ENCODE data around the gene CLPTM1L. TPM values are rescaled to one million over a fixed set of nuclear protein-coding genes. Genes with fewer than 3 reads are reported as not detected.
"Not testable (repeated sequence)": the region's sequence is repeated elsewhere in the genome, so short reads cannot be mapped to it uniquely, and the experiment has no call there.

Gene CLPTM1L
- total RNA-seq, 1 experiment from 2014 or later: 139 TPM

DNA sequence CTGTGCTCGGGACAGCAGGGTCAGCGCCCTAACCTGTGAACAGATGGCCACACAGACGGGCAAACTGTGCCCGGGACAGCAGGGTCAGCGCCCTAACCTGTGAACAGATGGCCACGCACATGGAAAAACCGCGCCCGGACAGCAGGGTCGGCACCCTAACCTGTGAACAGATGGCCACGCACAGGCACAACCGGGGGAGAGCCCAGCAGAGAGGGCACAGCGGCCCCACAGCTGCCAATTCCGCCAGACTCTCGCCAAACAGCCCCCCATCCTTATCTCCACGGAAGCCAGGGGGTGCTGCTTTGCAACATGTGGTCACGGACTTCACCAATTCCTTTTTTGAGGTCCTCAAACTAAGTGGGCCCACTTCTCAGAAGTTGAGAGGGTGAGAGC lies 5.1 kb downstream of the CLPTM1L start:
- DNase-seq (ENCODE audit: low read depth): not testable (repeated sequence)

DNA sequence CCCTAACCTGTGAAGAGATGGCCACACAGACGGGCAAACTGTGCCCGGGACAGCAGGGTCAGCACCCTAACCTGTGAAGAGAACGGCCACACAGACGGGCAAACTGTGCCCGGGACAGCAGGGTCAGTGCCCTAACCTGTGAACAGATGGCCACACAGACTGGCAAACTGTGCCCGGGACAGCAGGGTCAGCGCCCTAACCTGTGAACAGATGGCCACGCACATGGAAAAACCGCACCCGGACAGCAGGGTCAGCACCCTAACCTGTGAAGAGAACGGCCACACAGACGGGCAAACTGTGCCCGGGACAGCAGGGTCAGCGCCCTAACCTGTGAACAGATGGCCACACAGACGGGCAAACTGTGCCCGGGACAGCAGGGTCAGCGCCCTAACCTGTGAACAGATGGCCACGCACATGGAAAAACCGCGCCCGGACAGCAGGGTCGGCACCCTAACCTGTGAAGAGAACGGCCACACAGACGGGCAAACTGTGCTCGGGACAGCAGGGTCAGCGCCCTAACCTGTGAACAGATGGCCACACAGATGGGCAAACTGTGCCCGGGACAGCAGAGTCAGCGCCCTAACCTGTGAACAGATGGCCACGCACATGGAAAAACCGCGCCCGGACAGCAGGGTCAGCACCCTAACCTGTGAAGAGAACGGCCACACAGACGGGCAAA lies 5.6 kb downstream of the CLPTM1L start:
- not testable (repeated sequence) for DNase-seq (ENCODE audit: low read depth)

DNA sequence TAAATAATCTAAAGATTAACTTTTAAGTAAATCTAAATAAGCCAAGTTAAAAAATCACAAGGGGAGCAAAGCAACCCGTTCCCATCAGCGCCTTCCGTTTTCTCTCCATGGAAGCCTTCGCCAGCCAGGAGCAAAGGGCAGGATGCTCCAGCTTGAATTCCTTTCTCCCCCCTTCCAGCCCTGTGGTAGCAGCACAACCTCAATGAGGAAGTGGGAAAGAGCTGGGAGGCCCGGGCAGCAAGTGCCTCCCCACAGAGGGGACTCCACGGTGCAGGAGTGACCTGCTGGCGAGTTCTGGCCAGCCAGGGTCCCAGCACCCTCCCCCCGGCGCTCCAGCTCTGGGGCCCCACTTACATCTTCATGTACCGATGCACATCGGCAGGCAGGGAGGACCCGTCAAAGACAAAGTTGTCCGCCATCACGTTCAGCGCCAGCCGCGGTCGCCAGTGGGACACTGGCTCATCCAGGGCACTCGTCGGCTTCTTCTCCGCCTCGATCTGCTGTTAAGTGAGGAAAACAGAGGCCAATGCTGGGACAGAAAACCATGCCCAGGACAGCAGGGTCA lies 6.3 kb downstream of the CLPTM1L start:
- no peak for DNase-seq (ENCODE audit: low read depth)

- no peak for DNase-seq (ENCODE audit: low read depth)
Observed at GRCh38 chr5:1338196-1338490, 6.8 kb downstream of the CLPTM1L start.

DNA sequence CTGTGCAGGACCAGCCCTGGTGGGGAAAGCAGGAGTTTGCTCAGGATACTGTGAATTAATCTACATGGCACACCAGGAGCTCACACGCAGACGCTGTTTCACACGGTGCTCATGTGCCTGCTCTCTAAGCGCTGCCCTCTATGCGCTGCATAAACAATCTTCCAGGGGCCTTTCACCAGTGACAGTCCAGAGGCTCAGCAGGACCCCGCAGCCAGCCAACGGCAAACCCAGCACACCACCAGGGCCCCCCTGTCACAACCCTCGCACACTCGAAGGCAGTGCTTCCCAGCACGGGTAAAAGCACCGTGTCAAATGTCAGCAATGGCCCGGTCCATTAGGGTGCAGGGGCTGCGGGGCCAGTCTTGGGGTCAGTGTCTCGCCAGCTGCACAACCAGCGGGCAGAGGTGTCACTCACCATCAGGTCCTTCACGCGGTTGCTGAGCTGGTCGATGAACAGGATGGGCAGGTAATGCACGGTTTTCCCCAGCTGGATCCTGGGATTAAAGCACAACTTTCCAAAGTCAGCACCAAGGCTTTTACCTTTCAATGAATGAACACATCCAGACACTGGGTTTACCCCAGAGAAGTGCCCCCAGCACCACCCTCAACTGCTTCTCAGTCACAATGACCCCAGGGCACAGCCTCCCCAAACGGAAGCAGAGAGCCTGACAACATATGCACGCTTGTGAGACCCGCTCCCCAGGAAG lies 7.3 kb downstream of the CLPTM1L start:
- DNase-seq (ENCODE audit: low read depth): no peak

- no peak for DNase-seq (ENCODE audit: low read depth)
Observed at GRCh38 chr5:1336749-1337488, 8.0 kb downstream of the CLPTM1L start.

DNA sequence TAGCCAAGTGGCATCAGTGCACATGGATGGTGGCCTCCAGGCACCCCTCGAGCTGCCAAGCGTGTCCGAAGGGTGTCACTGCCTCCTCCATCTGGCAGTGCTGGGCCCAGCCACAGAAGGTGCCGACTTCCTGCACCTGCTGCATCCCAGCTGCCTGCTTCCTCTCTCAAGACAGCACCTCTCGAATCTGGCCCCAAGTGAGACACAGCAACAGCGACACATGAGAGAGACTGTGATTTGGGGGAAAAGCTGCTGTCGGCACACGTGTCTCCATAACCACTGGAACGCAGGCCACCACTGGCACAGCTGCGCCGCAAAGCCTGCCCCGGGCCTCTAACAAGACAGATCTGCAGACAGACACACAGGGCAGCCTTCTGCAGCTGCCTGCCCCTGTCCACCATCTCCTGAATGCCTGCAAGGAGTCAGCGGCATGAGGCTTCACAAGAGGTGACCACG lies 8.8 kb downstream of the CLPTM1L start:
- no peak for DNase-seq (ENCODE audit: low read depth)

- DNase-seq (ENCODE audit: low read depth): no peak
Observed at GRCh38 chr5:1335540-1336095, 9.3 kb downstream of the CLPTM1L start.

- DNase-seq (ENCODE audit: low read depth): no peak
Observed at GRCh38 chr5:1334831-1335539, 9.9 kb downstream of the CLPTM1L start.

DNA sequence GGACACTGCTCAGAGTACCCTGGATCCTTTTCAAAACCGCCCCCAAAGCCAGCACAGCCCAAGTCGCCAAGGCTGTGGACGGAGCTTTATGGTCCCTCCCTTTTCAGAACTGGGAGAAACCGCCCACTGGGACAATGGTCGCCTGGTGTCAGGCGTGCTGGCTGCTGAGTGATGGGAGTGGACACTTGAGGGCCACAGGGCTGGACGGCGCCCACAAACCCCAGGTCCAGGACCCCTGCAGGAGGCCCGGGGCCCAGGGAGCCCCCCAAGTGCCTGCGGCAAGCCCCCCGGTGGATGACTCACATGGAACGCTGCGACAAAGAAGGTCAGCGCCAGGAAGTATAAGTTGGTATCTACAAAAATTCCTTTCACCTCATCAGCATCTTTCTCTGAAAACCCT lies 10.9 kb downstream of the CLPTM1L start:
- DNase-seq (ENCODE audit: low read depth): no peak

- DNase-seq (ENCODE audit: low read depth): peak; percentile 10
Observed at GRCh38 chr5:1333286-1333685, 11.6 kb downstream of the CLPTM1L start.

- peak; percentile 54 for DNase-seq (ENCODE audit: low read depth)
Observed at GRCh38 chr5:1332461-1333001, 12.4 kb downstream of the CLPTM1L start.

DNA sequence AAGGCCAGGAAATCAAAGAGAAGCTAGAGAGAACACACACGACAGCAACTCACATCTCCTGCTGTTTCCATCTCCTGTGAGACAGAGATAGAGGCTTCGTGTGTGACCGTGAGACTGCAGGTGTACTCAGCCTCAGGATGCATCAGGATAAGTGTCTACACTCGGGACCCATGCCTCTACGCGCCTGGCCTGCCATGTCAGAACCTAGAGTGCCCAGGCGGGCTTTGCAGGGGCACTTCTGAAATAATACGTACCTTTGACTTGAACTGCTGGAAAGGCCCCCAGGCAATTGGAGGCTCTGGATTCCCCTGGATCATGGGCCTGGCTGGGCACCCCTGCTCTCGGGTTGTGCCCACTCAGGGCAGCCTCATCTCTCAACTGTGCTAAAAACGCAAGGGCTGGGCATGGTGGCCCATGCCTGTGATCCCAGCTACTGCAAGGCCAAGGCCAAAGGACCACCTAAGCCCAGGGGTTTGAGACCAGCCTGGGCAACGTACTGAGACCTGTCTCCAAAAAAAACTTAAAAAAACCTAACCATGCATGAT lies 13.0 kb downstream of the CLPTM1L start:
- no peak for DNase-seq (ENCODE audit: low read depth)

DNA sequence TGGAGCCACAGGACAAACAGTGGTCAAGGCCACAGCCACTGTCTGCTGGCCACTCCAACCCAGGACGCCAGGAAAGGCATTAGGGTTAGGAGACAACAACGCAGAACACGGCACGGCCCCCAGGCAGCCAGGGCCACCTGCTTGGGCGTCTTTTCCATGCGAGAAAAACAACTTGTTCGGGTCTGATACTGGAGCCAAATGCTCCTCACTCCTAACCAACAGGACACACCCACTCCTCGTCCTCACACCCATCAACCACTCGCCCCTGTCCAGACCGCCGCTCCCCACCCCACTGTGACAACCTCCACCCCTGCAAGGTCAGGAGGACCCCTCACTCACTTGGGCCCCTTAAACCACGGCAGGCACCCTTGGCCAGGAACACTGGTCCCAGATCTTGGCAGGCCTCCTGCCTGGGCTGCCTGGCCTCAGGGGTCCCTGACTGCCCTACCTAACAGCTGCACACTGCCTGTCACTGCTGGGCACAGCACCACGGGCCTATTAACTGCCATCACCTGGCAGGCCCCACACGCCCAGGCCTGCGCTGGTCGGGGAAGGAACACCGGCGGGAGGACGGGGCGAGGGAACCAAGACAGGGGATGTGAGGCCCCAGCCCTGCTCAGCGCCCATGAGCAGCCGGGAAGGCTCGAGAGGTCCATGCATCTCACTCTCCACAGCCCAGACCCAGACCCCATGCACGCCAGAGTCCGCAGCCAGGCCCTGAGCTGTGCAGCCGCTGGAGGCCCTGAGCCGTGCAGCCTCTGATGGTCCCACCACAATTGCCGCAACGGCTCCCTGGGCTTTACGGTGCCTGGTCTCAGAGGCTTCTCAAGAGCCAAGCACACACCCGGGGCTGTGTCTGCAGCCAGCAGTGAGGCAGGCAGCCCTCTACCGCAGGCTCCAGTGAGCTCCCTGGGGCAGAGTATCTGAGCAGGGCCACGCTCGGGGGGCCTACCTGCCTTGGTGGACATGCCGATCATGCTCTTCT lies 13.8 kb downstream of the CLPTM1L start:
- no peak for DNase-seq (ENCODE audit: low read depth)

GRCh38 chr5:1330146-1330846 lies 14.6 kb downstream of the CLPTM1L start:
- DNase-seq (ENCODE audit: low read depth): peak; percentile 38

- no peak for DNase-seq (ENCODE audit: low read depth)
Observed at GRCh38 chr5:1329111-1329579, 15.8 kb downstream of the CLPTM1L start.

GRCh38 chr5:1328237-1329110 lies 16.4 kb downstream of the CLPTM1L start:
- DNase-seq (ENCODE audit: low read depth): peak; percentile 61

Data from LHCN-M2 (cell line).